Caco-2 (cell line): ENCODE data around the gene DEK. TPM values are rescaled to one million over a fixed set of nuclear protein-coding genes. Genes with fewer than 3 reads are reported as not detected.

ENCODE experiments used
- BruUV-seq: library from RNA; stranded (reverse); fragments of 400-500 nt; replicated peaks from 2 replicates; lab custom pipeline; 2021; lab: Mats Ljungman, UMichigan
- CTCF ChIA-PET: fragments of 300-600 bp; sonication (Branson Sonifier 250); formaldehyde crosslinking; loops from one replicate; lab custom pipeline; 2022; ENCODE audit warnings: antibody characterized with exemption; lab: Charles Lee
- POLR2A ChIA-PET: fragments of 300-600 bp; sonication (Branson Sonifier 250); formaldehyde crosslinking; loops from one replicate; lab custom pipeline; 2022; ENCODE audit warnings: antibody characterized with exemption; lab: Charles Lee
- DNase-seq, 2 experiments: peaks; one replicate each; pipeline versions ENCODE4 v3.0.0 to v3.0.0-alpha.2; 2020 to 2022
- H3K27me3 ChIP-seq: replicated peaks from 2 replicates; pipeline ENCODE4 v1.6.0; 2011; ENCODE audit warnings: low read length; ENCODE audit not compliant: control insufficient read depth, insufficient read depth
- H3K36me3 ChIP-seq: 2 replicates; pipeline ENCODE4 v1.5.1; 2011; ENCODE audit warnings: low read length; ENCODE audit not compliant: control insufficient read depth, insufficient read depth
- H3K4me1 ChIP-seq: fragments of 250-450 bp; sonication (Bioruptor Pico); 2 replicates; pipeline ENCODE4 v1.5.1; 2020; ENCODE audit warnings: mild to moderate bottlenecking
- H3K4me3 ChIP-seq: 2 replicates; pipeline ENCODE4 v1.5.1; 2011; ENCODE audit warnings: low read depth, mild to moderate bottlenecking, control low read depth, low read length
- H3K9me3 ChIP-seq: fragments of 250-450 bp; sonication (Bioruptor Pico); 2 replicates; pipeline ENCODE4 v1.5.1; 2020; ENCODE audit warnings: mild to moderate bottlenecking, moderate library complexity
- H3K27ac Mint-ChIP-seq: one replicate; pipeline ENCODE4 v1.8.0; 2022; ENCODE audit warnings: mixed read lengths; ENCODE audit not compliant: unreplicated experiment
- H3K27me3 Mint-ChIP-seq: one replicate; pipeline ENCODE4 v1.8.0; 2022; ENCODE audit warnings: mixed read lengths; ENCODE audit not compliant: insufficient read depth, unreplicated experiment
- H3K36me3 Mint-ChIP-seq: one replicate; pipeline ENCODE4 v1.8.0; 2022; ENCODE audit warnings: mild to moderate bottlenecking, mixed read lengths; ENCODE audit not compliant: insufficient read depth, unreplicated experiment
- H3K4me1 Mint-ChIP-seq: one replicate; pipeline ENCODE4 v1.8.0; 2022; ENCODE audit warnings: low read depth, mixed read lengths; ENCODE audit not compliant: unreplicated experiment
- H3K4me3 Mint-ChIP-seq: one replicate; pipeline ENCODE4 v1.8.0; 2022; ENCODE audit warnings: mild to moderate bottlenecking, moderate library complexity, mixed read lengths; ENCODE audit not compliant: unreplicated experiment
- H3K9me3 Mint-ChIP-seq: one replicate; pipeline ENCODE4 v1.8.0; 2022; ENCODE audit warnings: mixed read lengths; ENCODE audit not compliant: unreplicated experiment
- CTCF ChIP-seq, 2 experiments: fragments of 200-600 bp in 1 of 2; IDR thresholded peaks; 1 replicate in 1 of 2; 2 replicates in 1 of 2; pipeline versions ENCODE4 v1.5.1 to v1.8.0; 2011 to 2022; ENCODE audit warnings: antibody characterized with exemption in 1 of 2, control low read depth in 1 of 2, inconsistent platforms in 1 of 2, low read depth in 1 of 2, low read length in 1 of 2, mild to moderate bottlenecking in 1 of 2, moderate library complexity in 1 of 2; ENCODE audit not compliant: insufficient read depth in 1 of 2, severe bottlenecking in 1 of 2, unreplicated experiment in 1 of 2
- intact Hi-C: fragments of 100-400 bp; cut with micrococcal nuclease; formaldehyde crosslinking; loops from one replicate; pipeline ENCODE4 v1.10.0; 2022; ENCODE audit not compliant: unreplicated experiment
- total RNA-seq: library from RNA; stranded (reverse); gene quantifications from 2 replicates; pipeline ENCODE4 v1.2.3, GENCODE V29; 2022

DEK gene
- total RNA-seq, 1 experiment from 2014 or later, result 170 TPM

- Mint-ChIP-seq H3K4me3 (no peak overlapping the region), H3K9me3 (no peaks in the 10 kb centered on the region), H3K36me3 (no peaks in the 10 kb centered on the region), H3K27me3 (no peaks in the 10 kb centered on the region), H3K27ac (no peak overlapping the region), H3K4me1 (no peaks in the 10 kb centered on the region)
- no peaks in the 10 kb centered on the region for H3K36me3 ChIP-seq
- CTCF ChIA-PET, result no interaction called here
- POLR2A ChIA-PET, result no interaction called here
- H3K4me3 ChIP-seq, result no peak overlapping the region
- H3K4me1 ChIP-seq, result no peaks in the 10 kb centered on the region
- H3K27me3 ChIP-seq, result no peaks in the 10 kb centered on the region
- intact Hi-C loops, result no loop called here
- no peaks in the 10 kb centered on the region for H3K9me3 ChIP-seq
- DNase-seq, result no peak
- TF ChIP-seq CTCF (IDR thresholded peaks at IDR 0.05; ENCODE audit: insufficient read depth in 1 of 2, low read depth in 1 of 2, low read length in 1 of 2, severe bottlenecking in 1 of 2, unreplicated experiment in 1 of 2), result no peak
- BruUV-seq, result no TSS peak
These were observed 75.1 kb downstream of the DEK start for GRCh38 chr6:18189196-18189595.

GRCh38 chr6:18187701-18188100, 76.6 kb downstream of the DEK start:
- Mint-ChIP-seq H3K36me3 (no peaks in the 10 kb centered on the region), H3K4me3 (no peak overlapping the region), H3K27me3 (no peaks in the 10 kb centered on the region), H3K9me3 (no peaks in the 10 kb centered on the region), H3K27ac (no peak overlapping the region), H3K4me1 (no peaks in the 10 kb centered on the region)
- H3K36me3 ChIP-seq, result no peaks in the 10 kb centered on the region
- BruUV-seq, result no TSS peak
- H3K4me3 ChIP-seq, result no peak overlapping the region
- H3K4me1 ChIP-seq, result no peaks in the 10 kb centered on the region
- no peak for DNase-seq
- intact Hi-C loops, result no loop called here
- H3K9me3 ChIP-seq, result no peaks in the 10 kb centered on the region
- H3K27me3 ChIP-seq, result no peaks in the 10 kb centered on the region
- CTCF ChIA-PET, result no interaction called here
- POLR2A ChIA-PET, result no interaction called here
- no peak for TF ChIP-seq CTCF (IDR thresholded peaks at IDR 0.05; ENCODE audit: insufficient read depth in 1 of 2, low read depth in 1 of 2, low read length in 1 of 2, severe bottlenecking in 1 of 2, unreplicated experiment in 1 of 2)

- BruUV-seq, result no TSS peak
- Mint-ChIP-seq H3K36me3 (no peaks in the 10 kb centered on the region), H3K27ac (no peak overlapping the region), H3K4me1 (no peaks in the 10 kb centered on the region), H3K9me3 (no peaks in the 10 kb centered on the region), H3K27me3 (no peaks in the 10 kb centered on the region), H3K4me3 (no peak overlapping the region)
- intact Hi-C loops, result no loop called here
- CTCF ChIA-PET, result no interaction called here
- Histone ChIP-seq H3K9me3 (no peaks in the 10 kb centered on the region), H3K4me1 (no peaks in the 10 kb centered on the region), H3K36me3 (no peaks in the 10 kb centered on the region), H3K27me3 (no peaks in the 10 kb centered on the region), H3K4me3 (no peak overlapping the region)
- no peak for DNase-seq
- no peak for TF ChIP-seq CTCF (IDR thresholded peaks at IDR 0.05; ENCODE audit: insufficient read depth in 1 of 2, low read depth in 1 of 2, low read length in 1 of 2, severe bottlenecking in 1 of 2, unreplicated experiment in 1 of 2)
- POLR2A ChIA-PET, result no interaction called here
These were observed 77.6 kb downstream of the DEK start for GRCh38 chr6:18186540-18187250.
